CD14-positive monocyte (primary cell): ENCODE data around the gene NTMT2. TPM values are rescaled to one million over a fixed set of nuclear protein-coding genes. Genes with fewer than 3 reads are reported as not detected.

Source experiments
- DNase-seq, 3 donors: peaks; one replicate each; pipeline ENCODE4 v3.0.0-alpha.2; 2011 to 2022
- H2AFZ ChIP-seq: 2 replicates; pipeline ENCODE4 v1.6.0; 2012; ENCODE audit warnings: mild to moderate bottlenecking, low read depth, low read length, inconsistent platforms; ENCODE audit not compliant: insufficient read depth, poor library complexity, severe bottlenecking
- H3K27ac ChIP-seq, 2 donors: 1 replicate in 1 of 2; 2 replicates in 1 of 2; pipeline ENCODE4 v1.5.1; 2012 to 2013; ENCODE audit warnings: low read length in 2 of 2, control low read depth in 1 of 2, inconsistent platforms in 1 of 2, low read depth in 1 of 2, mild to moderate bottlenecking in 1 of 2
- H3K27me3 ChIP-seq, 2 donors: one replicate each; pipeline versions ENCODE4 v1.6.0 to v1.6.1; 2011 to 2013; ENCODE audit warnings: low read length in 2 of 2; ENCODE audit not compliant: control insufficient read depth in 2 of 2, insufficient read depth in 2 of 2
- H3K36me3 ChIP-seq, 2 donors: replicated peaks in 1 of 2; 1 replicate in 1 of 2; 2 replicates in 1 of 2; pipeline versions ENCODE4 v1.5.1 to v1.6.1; 2012 to 2013; ENCODE audit warnings: low read length in 2 of 2, control low read depth in 1 of 2, inconsistent platforms in 1 of 2, mild to moderate bottlenecking in 1 of 2; ENCODE audit not compliant: insufficient read depth in 2 of 2, control insufficient read depth in 1 of 2
- H3K4me1 ChIP-seq, 2 donors: 1 replicate in 1 of 2; 2 replicates in 1 of 2; pipeline versions ENCODE4 v1.5.1 to v1.6.1; 2012 to 2013; ENCODE audit warnings: low read length in 2 of 2, control low read depth in 1 of 2, inconsistent platforms in 1 of 2, mild to moderate bottlenecking in 1 of 2, moderate library complexity in 1 of 2; ENCODE audit not compliant: insufficient read depth in 2 of 2, control insufficient read depth in 1 of 2
- H3K4me2 ChIP-seq: replicated peaks from 2 replicates; pipeline ENCODE3; 2012; ENCODE audit warnings: low read length, moderate library complexity, mild to moderate bottlenecking; ENCODE audit not compliant: poor library complexity, severe bottlenecking; ENCODE audit errors: extremely low read depth
- H3K4me3 ChIP-seq, 3 experiments: fragments of 200-600 bp in 1 of 3; sonication (generic) in 1 of 3; replicated peaks in 1 of 3; 1 replicate in 2 of 3; 2 replicates in 1 of 3; pipeline ENCODE4 v1.5.1; 2011 to 2013; ENCODE audit warnings: low read length in 3 of 3, mild to moderate bottlenecking in 3 of 3, control low read depth in 2 of 3, low read depth in 2 of 3, inconsistent platforms in 1 of 3, moderate library complexity in 1 of 3
- H3K79me2 ChIP-seq: 2 replicates; pipeline ENCODE4 v1.6.0; 2012; ENCODE audit warnings: mild to moderate bottlenecking, control low read depth, inconsistent platforms, low read length, moderate library complexity; ENCODE audit not compliant: insufficient read depth
- H3K9ac ChIP-seq: 2 replicates; pipeline ENCODE4 v1.6.0; 2017; ENCODE audit warnings: low read length, mild to moderate bottlenecking; ENCODE audit not compliant: insufficient read depth, poor library complexity, severe bottlenecking
- H3K9me3 ChIP-seq, 2 donors: replicated peaks in 1 of 2; 1 replicate in 1 of 2; 2 replicates in 1 of 2; pipeline versions ENCODE4 v1.5.1 to v1.6.1; 2012 to 2013; ENCODE audit warnings: low read length in 2 of 2, control low read depth in 1 of 2; ENCODE audit not compliant: control insufficient read depth in 1 of 2, insufficient read depth in 1 of 2
- H4K20me1 ChIP-seq: 2 replicates; pipeline ENCODE4 v1.6.0; 2012; ENCODE audit warnings: mild to moderate bottlenecking, low read length, control low read depth, moderate library complexity; ENCODE audit not compliant: insufficient read depth
- H3K27ac Mint-ChIP-seq, 7 donors: one replicate each; pipeline ENCODE4 v1.8.0; 2020; ENCODE audit warnings: mild to moderate bottlenecking in 7 of 7, mixed read lengths in 7 of 7, moderate library complexity in 6 of 7, inconsistent platforms in 2 of 7
- H3K27me3 Mint-ChIP-seq, 3 donors: one replicate each; pipeline ENCODE4 v1.8.0; 2021 to 2022; ENCODE audit warnings: low read depth in 3 of 3, mild to moderate bottlenecking in 3 of 3, mixed read lengths in 3 of 3, moderate library complexity in 3 of 3, inconsistent platforms in 1 of 3
- H3K36me3 Mint-ChIP-seq, 2 donors: one replicate each; pipeline ENCODE4 v1.8.0; 2020; ENCODE audit warnings: mixed read lengths in 2 of 2, inconsistent platforms in 1 of 2, mild to moderate bottlenecking in 1 of 2
- H3K4me1 Mint-ChIP-seq: one replicate; pipeline ENCODE4 v1.8.0; 2020; ENCODE audit warnings: mild to moderate bottlenecking, mixed read lengths
- H3K4me3 Mint-ChIP-seq, 2 donors: one replicate each; pipeline ENCODE4 v1.8.0; 2020; ENCODE audit warnings: mild to moderate bottlenecking in 2 of 2, mixed read lengths in 2 of 2, moderate library complexity in 1 of 2
- H3K9me3 Mint-ChIP-seq, 7 donors: one replicate each; pipeline ENCODE4 v1.8.0; 2020 to 2022; ENCODE audit warnings: mixed read lengths in 7 of 7, mild to moderate bottlenecking in 6 of 7, moderate library complexity in 6 of 7, inconsistent platforms in 2 of 7
- CTCF ChIP-seq: fragments of 200-600 bp; IDR thresholded peaks from one replicate; pipeline ENCODE4 v1.8.0; 2022; ENCODE audit warnings: antibody characterized with exemption, mild to moderate bottlenecking
- WGBS: methylation state at CpG from one replicate; pipeline ENCODE4 v1.1.5; 2013; ENCODE audit warnings: missing lambda C conversion rate; ENCODE audit not compliant: insufficient coverage; 5-methylcytosine and 5-hydroxymethylcytosine counted together
- intact Hi-C, 2 donors: fragments of 100-400 bp; cut with micrococcal nuclease; formaldehyde crosslinking; loops; one replicate each; pipeline versions ENCODE4 v1.15.0 to v1.15.1; 2023
- polyA plus RNA-seq, 3 donors: library from polyadenylated mRNA; depleted of rRNA in 1 of 3; unstranded in 2 of 3; stranded (reverse) in 1 of 3; fragments of 300-500 nt in 2 of 3; fragments of >200 nt in 1 of 3; fragmentation: Illumina TruSeq in 2 of 3; gene quantifications; 1 replicate in 2 of 3; 2 replicates in 1 of 3; pipeline ENCODE4 v1.2.3, GENCODE V29; 2012 to 2021

Gene NTMT2
- polyA plus RNA-seq, 3 donors = not detected

- no peak overlapping the region for H3K4me3 ChIP-seq
- no peaks in the 10 kb centered on the region for H4K20me1 ChIP-seq
- no peaks in the 10 kb centered on the region for H3K36me3 ChIP-seq
- Mint-ChIP-seq H3K36me3 (no peaks in the 10 kb centered on the region), H3K27ac (no peak overlapping the region), H3K4me3 (no peak overlapping the region), H3K27me3 (peaks cover 0 to 5% (median 2%) of the 10 kb centered on the region in 3 donors), H3K4me1 (no peaks in the 10 kb centered on the region), H3K9me3 (peaks cover 0 to 6% (median 1%) of the 10 kb centered on the region in 7 donors)
- H3K27me3 ChIP-seq = no peaks in the 10 kb centered on the region
- H2AFZ ChIP-seq = no peak overlapping the region
- no peak for DNase-seq
- H3K9me3 ChIP-seq = no peaks in the 10 kb centered on the region
- intact Hi-C loops = no loop called here
- no peaks in the 10 kb centered on the region for H3K79me2 ChIP-seq
- 8% methylated on average over 2 of the region's 10 CpGs for WGBS
- no peak for TF ChIP-seq CTCF
- H3K4me2 ChIP-seq = no peak overlapping the region
- H3K4me1 ChIP-seq = no peaks in the 10 kb centered on the region
- no peak overlapping the region for H3K27ac ChIP-seq
- H3K9ac ChIP-seq = no peak overlapping the region
Measured at GRCh38 chr1:170214117-170215032, 68.6 kb downstream of the NTMT2 start.

- WGBS = 100% methylated on average over 1 of the region's 4 CpGs
- H3K27me3 Mint-ChIP-seq = peaks cover 0 to 5% (median 2%) of the 10 kb centered on the region in 3 donors
- H3K36me3 ChIP-seq = no peaks in the 10 kb centered on the region
- TF ChIP-seq CTCF = no peak
- no peaks in the 10 kb centered on the region for H3K4me1 ChIP-seq
- peak overlapping the region in 1 of 7 donors; percentile 46 for H3K27ac Mint-ChIP-seq
- no peaks in the 10 kb centered on the region for H3K4me1 Mint-ChIP-seq
- peaks cover 0 to 8% (median 1%) of the 10 kb centered on the region in 7 donors for H3K9me3 Mint-ChIP-seq
- no peak overlapping the region for H2AFZ ChIP-seq
- H3K36me3 Mint-ChIP-seq = no peaks in the 10 kb centered on the region
- H3K4me2 ChIP-seq = no peak overlapping the region
- intact Hi-C loops = no loop called here
- no peak overlapping the region for H3K9ac ChIP-seq
- no peaks in the 10 kb centered on the region for H3K27me3 ChIP-seq
- H3K27ac ChIP-seq = no peak overlapping the region
- no peak overlapping the region for H3K4me3 ChIP-seq
- no peak for DNase-seq
- H4K20me1 ChIP-seq = no peaks in the 10 kb centered on the region
- no peaks in the 10 kb centered on the region for H3K79me2 ChIP-seq
- H3K4me3 Mint-ChIP-seq = no peak overlapping the region
- H3K9me3 ChIP-seq = no peaks in the 10 kb centered on the region
Measured at GRCh38 chr1:170215072-170215885, 69.5 kb downstream of the NTMT2 start.
